Measurements from ENCODE around the gene GRB10.
"Not testable (repeated sequence)": the region's sequence is repeated elsewhere in the genome, so short reads cannot be mapped to it uniquely, and the experiment has no call there.

Gene GRB10

DNA sequence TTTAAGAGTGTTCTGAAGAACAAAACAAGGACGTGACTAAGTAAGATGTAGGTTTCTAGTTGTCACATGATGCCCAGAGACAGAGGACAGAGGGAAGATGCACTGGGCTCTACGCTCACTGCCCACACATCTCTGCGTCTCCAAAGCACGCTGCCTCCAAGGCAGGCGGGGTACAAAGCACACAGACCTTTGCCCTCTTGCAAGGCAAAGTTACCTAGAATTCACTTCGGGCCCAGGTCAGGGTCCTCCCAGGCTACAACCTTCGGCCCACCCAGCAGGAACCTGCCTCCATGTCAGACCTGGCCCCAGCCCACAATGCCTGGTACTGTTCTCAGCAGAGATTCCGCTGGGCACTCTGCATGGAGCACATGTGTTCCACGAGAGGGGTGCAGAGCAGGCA is 26.5 kb downstream of the GRB10 start:
- Histone ChIP-seq H3K36me3 (ENCODE audit: insufficient read depth, low read length) (peaks cover 4% of the 10 kb centered on the region; the same call in 1 of the 2 replicates), H3K9ac (ENCODE audit: low read depth, low read length) (no peak overlapping the region), H3K9me3 (ENCODE audit: control insufficient read depth, insufficient read depth, low read length) (no peaks in the 10 kb centered on the region), H3K4me1 (ENCODE audit: insufficient read depth, low read length) (no peaks in the 10 kb centered on the region)

- no peaks in the 10 kb centered on the region for H3K4me1 ChIP-seq (ENCODE audit: insufficient read depth, low read length)
- no peaks in the 10 kb centered on the region; the same call in 1 of the 2 replicates for H3K36me3 ChIP-seq (ENCODE audit: insufficient read depth, low read length)
- H3K9me3 ChIP-seq (ENCODE audit: control insufficient read depth, insufficient read depth, low read length), result no peaks in the 10 kb centered on the region
- H3K9ac ChIP-seq (ENCODE audit: low read depth, low read length), result no peak overlapping the region
Measured at GRCh38 chr7:50754684-50755083, 28.0 kb downstream of the GRB10 start.

- no peaks in the 10 kb centered on the region; the same call in 1 of the 2 replicates for H3K36me3 ChIP-seq (ENCODE audit: insufficient read depth, low read length)
- no peaks in the 10 kb centered on the region for H3K4me1 ChIP-seq (ENCODE audit: insufficient read depth, low read length)
- no peak overlapping the region for H3K9ac ChIP-seq (ENCODE audit: low read depth, low read length)
- H3K9me3 ChIP-seq (ENCODE audit: control insufficient read depth, insufficient read depth, low read length), result no peaks in the 10 kb centered on the region
Measured at GRCh38 chr7:50754241-50754640, 28.5 kb downstream of the GRB10 start.

DNA sequence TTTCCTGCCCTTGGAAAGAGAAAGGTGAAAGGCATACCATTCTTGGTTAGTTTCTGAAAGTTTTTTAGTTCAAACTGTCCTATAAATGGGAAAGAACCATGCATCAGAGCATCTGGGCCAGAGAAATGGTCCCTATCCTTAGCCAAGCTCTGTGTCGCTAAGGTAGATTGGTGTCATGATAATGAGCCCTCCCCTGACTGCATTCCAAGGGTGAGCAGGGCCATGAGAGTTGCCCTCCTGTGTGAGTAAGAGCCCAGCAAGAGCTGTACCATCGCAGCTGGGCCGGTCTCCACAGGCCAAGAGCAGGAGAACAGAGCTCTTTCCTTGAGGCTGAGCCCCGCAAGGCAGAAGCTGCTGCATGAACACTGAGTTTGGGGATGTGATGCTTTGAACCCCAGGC is 30.3 kb downstream of the GRB10 start:
- H3K4me1 ChIP-seq (ENCODE audit: insufficient read depth, low read length), result no peaks in the 10 kb centered on the region
- no peaks in the 10 kb centered on the region for H3K9me3 ChIP-seq (ENCODE audit: control insufficient read depth, insufficient read depth, low read length)
- H3K9ac ChIP-seq (ENCODE audit: low read depth, low read length), result no peak overlapping the region
- peaks cover 3% of the 10 kb centered on the region; the same call in 1 of the 2 replicates for H3K36me3 ChIP-seq (ENCODE audit: insufficient read depth, low read length)

GRCh38 chr7:50751146-50751545 is 31.6 kb downstream of the GRB10 start:
- no peaks in the 10 kb centered on the region for H3K9me3 ChIP-seq (ENCODE audit: control insufficient read depth, insufficient read depth, low read length)
- peaks cover 3% of the 10 kb centered on the region; the same call in 1 of the 2 replicates for H3K36me3 ChIP-seq (ENCODE audit: insufficient read depth, low read length)
- no peaks in the 10 kb centered on the region for H3K4me1 ChIP-seq (ENCODE audit: insufficient read depth, low read length)
- no peak overlapping the region for H3K9ac ChIP-seq (ENCODE audit: low read depth, low read length)

GRCh38 chr7:50749896-50750295 is 32.8 kb downstream of the GRB10 start:
- H3K9me3 ChIP-seq (ENCODE audit: control insufficient read depth, insufficient read depth, low read length), result no peaks in the 10 kb centered on the region
- H3K9ac ChIP-seq (ENCODE audit: low read depth, low read length), result no peak overlapping the region
- H3K36me3 ChIP-seq (ENCODE audit: insufficient read depth, low read length), result peaks cover 3% of the 10 kb centered on the region; the same call in 1 of the 2 replicates
- H3K4me1 ChIP-seq (ENCODE audit: insufficient read depth, low read length), result no peaks in the 10 kb centered on the region

DNA sequence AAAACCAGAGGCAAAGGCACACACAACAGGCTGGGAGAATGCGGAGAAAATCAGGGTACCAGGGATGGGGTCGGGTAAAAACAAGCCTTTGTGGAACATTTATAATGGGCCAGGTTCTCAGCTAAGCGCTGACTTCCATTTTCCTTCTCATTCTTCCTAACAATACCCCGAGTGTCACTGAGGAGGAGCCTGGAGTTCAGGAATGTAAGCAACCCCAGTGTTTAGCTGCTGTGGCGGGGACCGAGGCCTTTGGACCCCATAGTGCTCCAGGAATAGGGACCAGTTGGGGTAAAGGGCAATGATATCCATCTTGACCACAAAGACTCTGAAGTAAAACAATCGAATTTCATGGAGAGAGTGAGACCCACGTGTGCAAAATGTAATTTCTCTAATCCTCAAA is 34.2 kb downstream of the GRB10 start:
- Histone ChIP-seq H3K4me1 (ENCODE audit: insufficient read depth, low read length) (no peaks in the 10 kb centered on the region), H3K9me3 (ENCODE audit: control insufficient read depth, insufficient read depth, low read length) (no peaks in the 10 kb centered on the region), H3K36me3 (ENCODE audit: insufficient read depth, low read length) (peaks cover 3% of the 10 kb centered on the region; the same call in 1 of the 2 replicates), H3K9ac (ENCODE audit: low read depth, low read length) (no peak overlapping the region)

GRCh38 chr7:50745835-50746234 is 36.9 kb downstream of the GRB10 start:
- Histone ChIP-seq H3K9ac (ENCODE audit: low read depth, low read length) (no peak overlapping the region), H3K9me3 (ENCODE audit: control insufficient read depth, insufficient read depth, low read length) (no peaks in the 10 kb centered on the region), H3K36me3 (ENCODE audit: insufficient read depth, low read length) (peaks cover 3% of the 10 kb centered on the region; the same call in 1 of the 2 replicates), H3K4me1 (ENCODE audit: insufficient read depth, low read length) (no peaks in the 10 kb centered on the region)

DNA sequence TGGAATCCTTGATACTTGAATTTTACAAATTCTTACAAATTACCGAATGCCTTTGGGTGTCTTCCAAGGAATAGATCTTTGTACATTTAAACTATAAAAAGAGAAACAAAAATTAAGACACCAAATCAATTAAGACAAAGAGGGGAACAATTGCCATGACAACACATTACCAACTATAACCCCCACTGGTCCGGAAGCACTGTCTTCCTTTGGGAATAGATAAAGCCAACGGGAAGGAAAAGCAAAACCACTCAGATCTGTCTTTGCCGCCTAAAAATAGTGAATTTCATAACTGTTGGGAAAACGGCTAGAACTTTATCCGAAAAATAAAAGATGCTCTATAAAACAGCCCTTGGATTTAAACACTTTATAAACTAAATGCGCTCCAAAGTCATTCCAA is 37.4 kb downstream of the GRB10 start:
- Histone ChIP-seq H3K9ac (ENCODE audit: low read depth, low read length) (no peak overlapping the region), H3K36me3 (ENCODE audit: insufficient read depth, low read length) (peaks cover 3% of the 10 kb centered on the region; the same call in 1 of the 2 replicates), H3K4me1 (ENCODE audit: insufficient read depth, low read length) (no peaks in the 10 kb centered on the region), H3K9me3 (ENCODE audit: control insufficient read depth, insufficient read depth, low read length) (no peaks in the 10 kb centered on the region)

- no peak overlapping the region for H3K9ac ChIP-seq (ENCODE audit: low read depth, low read length)
- H3K4me1 ChIP-seq (ENCODE audit: insufficient read depth, low read length), result peaks cover 6% of the 10 kb centered on the region
Measured at GRCh38 chr7:50743893-50744292, 38.8 kb downstream of the GRB10 start.

GRCh38 chr7:50743016-50743415 is 39.7 kb downstream of the GRB10 start:
- no peak overlapping the region for H3K9ac ChIP-seq (ENCODE audit: low read depth, low read length)

More at GRCh38 chr7:50743893-50744292, 38.8 kb downstream of the GRB10 start:
- Histone ChIP-seq H3K9me3 (ENCODE audit: control insufficient read depth, insufficient read depth, low read length) (no peaks in the 10 kb centered on the region), H3K36me3 (ENCODE audit: insufficient read depth, low read length) (peaks cover 3% of the 10 kb centered on the region; the same call in 1 of the 2 replicates)

DNA sequence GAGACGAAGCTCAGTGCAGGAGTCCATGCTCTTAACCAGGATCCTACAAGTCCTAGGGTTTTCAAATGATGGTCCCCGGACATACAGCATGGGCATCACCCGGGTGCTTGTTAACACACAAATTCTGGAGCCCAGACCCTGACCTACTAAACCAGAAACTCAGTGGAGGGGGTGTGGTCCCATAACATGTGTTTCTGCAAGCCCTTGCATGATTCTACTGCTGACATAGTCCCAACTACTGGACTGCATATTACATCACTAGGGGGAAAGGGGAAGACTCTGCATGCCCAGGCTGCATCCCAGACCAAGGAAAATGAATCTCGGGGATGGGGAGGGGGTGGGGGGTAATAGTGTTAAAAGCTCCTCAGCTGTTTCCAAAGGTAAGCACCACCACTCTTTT is 40.3 kb downstream of the GRB10 start:
- peaks cover 2% of the 10 kb centered on the region; the same call in 1 of the 2 replicates for H3K9me3 ChIP-seq (ENCODE audit: control insufficient read depth, insufficient read depth, low read length)
- H3K36me3 ChIP-seq (ENCODE audit: insufficient read depth, low read length), result no peaks in the 10 kb centered on the region; the same call in 1 of the 2 replicates
- H3K9ac ChIP-seq (ENCODE audit: low read depth, low read length), result no peak overlapping the region
- peaks cover 6% of the 10 kb centered on the region for H3K4me1 ChIP-seq (ENCODE audit: insufficient read depth, low read length)

More at GRCh38 chr7:50743016-50743415, 39.7 kb downstream of the GRB10 start:
- peaks cover 6% of the 10 kb centered on the region for H3K4me1 ChIP-seq (ENCODE audit: insufficient read depth, low read length)
- no peaks in the 10 kb centered on the region for H3K9me3 ChIP-seq (ENCODE audit: control insufficient read depth, insufficient read depth, low read length)
- peaks cover 2% of the 10 kb centered on the region; the same call in 1 of the 2 replicates for H3K36me3 ChIP-seq (ENCODE audit: insufficient read depth, low read length)

DNA sequence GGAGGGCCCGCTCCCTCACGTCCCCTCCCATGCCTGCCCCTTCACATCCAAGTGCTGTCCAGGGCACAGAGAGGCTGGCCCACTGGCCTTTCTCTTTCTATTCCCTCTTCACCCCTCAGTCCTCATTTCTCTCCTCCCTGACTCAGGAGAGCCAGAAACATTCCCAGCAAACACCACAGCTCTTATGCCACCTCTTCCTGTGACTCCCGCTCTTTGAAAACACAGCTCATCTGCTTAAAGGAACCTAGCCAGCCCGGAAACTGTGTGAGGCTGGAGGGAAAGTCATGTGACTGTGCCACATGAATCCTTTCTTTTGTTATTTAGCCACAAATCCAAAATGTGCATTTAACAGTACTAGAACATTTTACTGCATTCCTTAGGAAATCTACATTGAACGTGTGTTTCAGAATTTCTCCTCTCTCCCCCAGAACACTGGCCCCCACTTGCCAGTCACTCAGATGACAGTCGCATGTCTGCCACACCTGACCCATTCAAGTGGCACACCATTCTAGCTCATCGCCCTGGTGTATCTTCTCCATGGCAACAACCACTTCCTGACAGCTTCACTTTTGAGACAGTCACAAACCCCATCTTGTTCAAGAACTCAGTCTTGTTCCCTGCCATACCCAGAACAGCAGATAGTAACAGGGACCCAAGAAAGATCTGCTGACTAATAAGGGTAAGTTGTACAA is 42.8 kb downstream of the GRB10 start:
- no peaks in the 10 kb centered on the region; the same call in 1 of the 2 replicates for H3K36me3 ChIP-seq (ENCODE audit: insufficient read depth, low read length)
- no peak overlapping the region for H3K9ac ChIP-seq (ENCODE audit: low read depth, low read length)
- H3K9me3 ChIP-seq (ENCODE audit: control insufficient read depth, insufficient read depth, low read length), result peaks cover 2% of the 10 kb centered on the region; the same call in 1 of the 2 replicates
- peaks cover 6% of the 10 kb centered on the region for H3K4me1 ChIP-seq (ENCODE audit: insufficient read depth, low read length)

GRCh38 chr7:50738932-50739331 is 43.8 kb downstream of the GRB10 start:
- Histone ChIP-seq H3K9me3 (ENCODE audit: control insufficient read depth, insufficient read depth, low read length) (peaks cover 2% of the 10 kb centered on the region; the same call in 1 of the 2 replicates), H3K9ac (ENCODE audit: low read depth, low read length) (no peak overlapping the region), H3K4me1 (ENCODE audit: insufficient read depth, low read length) (peaks cover 6% of the 10 kb centered on the region), H3K36me3 (ENCODE audit: insufficient read depth, low read length) (no peaks in the 10 kb centered on the region; the same call in 1 of the 2 replicates)

GRCh38 chr7:50735836-50736235 is 46.9 kb downstream of the GRB10 start:
- not testable (repeated sequence) for H3K9me3 ChIP-seq (ENCODE audit: control insufficient read depth, insufficient read depth, low read length); H3K4me1 ChIP-seq (ENCODE audit: insufficient read depth, low read length); H3K9ac ChIP-seq (ENCODE audit: low read depth, low read length); H3K36me3 ChIP-seq (ENCODE audit: insufficient read depth, low read length)

Measured in ES-I3 (cell line).